Measurements from ENCODE around the gene GID8. TPM values are rescaled to one million over a fixed set of nuclear protein-coding genes. Genes with fewer than 3 reads are reported as not detected.

The GID8 gene
- total and polyA plus RNA-seq, 11 donors, result 6.2 to 22.2 (median 15.9) TPM

DNA sequence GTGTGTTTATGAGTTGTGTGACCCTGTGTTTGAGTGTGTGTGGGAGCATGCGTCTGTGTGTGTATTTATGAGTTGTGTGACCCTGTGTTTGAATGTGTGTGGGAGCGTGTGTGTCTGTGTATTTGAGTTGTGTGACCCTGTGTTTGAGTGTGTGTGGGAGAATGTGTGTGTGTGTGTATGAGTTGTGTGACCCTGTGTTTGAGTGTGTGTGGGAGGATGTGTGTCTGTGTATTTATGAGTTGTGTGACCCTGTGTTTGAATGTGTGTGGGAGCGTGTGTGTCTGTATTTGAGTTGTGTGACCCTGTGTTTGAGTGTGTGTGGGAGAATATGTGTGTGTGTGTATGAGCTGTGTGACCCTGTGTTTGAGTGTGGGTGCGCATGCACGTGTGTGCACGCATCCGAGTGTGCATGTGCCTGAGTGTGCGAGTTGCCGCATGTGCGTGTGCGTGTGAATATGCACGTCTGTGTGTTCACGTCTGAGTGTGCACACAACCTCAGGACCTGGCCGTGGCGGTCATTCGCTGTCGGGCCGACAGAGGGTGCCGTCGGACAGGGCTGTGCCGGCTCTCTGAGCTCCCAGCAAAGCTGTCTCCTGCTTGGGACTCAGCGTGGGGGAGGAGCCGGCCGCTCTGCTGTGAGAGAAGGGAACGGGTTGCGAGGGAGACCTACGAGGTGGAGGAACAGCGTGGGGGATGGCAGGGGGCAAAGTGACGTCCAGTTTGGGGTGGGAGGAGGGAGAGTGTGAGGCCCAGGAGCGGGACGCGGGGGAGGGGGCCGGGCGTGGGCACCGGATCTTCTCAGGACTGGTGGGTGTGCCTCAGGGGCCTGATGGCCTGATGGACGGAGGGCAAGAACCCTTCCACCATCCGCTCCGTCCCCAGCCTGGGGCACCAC lies 34.2 kb downstream of the GID8 start:
- Histone ChIP-seq H3K4me1 (peaks cover 0 to 12% (median 6%) of the 10 kb centered on the region in 12 donors), H3K4me3 (peak overlapping the region in 9 of 12 donors; percentile 23 to 45 (median 33)), H3K27me3 (peaks cover 25 to 63% (median 37%) of the 10 kb centered on the region in 9 donors), H3K27ac (no peak overlapping the region), H3K36me3 (no peaks in the 10 kb centered on the region), H3K9me3 (no peaks in the 10 kb centered on the region)
- intact Hi-C loops (cut with DNase I), result loop anchor here in 8 of 10 donors (1.0 to 2.0 kb wide), 3 partner anchors 36 to 37 kb away; no protein-coding TSS in a partner anchor
- DNase-seq (peak; percentile 82 to 92 (median 88)), ATAC-seq (peak; percentile 85 to 97 (median 94))
- TF ChIP-seq CTCF (IDR thresholded peaks at IDR 0.05) (peak; percentile 75 to 91 (median 86)), POLR2A (IDR thresholded peaks at IDR 0.05) (no peak)
- WGBS, 4 donors, result 4 to 7% (median 5%) methylated on average over 33 to 38 of the region's 38 CpGs

DNA sequence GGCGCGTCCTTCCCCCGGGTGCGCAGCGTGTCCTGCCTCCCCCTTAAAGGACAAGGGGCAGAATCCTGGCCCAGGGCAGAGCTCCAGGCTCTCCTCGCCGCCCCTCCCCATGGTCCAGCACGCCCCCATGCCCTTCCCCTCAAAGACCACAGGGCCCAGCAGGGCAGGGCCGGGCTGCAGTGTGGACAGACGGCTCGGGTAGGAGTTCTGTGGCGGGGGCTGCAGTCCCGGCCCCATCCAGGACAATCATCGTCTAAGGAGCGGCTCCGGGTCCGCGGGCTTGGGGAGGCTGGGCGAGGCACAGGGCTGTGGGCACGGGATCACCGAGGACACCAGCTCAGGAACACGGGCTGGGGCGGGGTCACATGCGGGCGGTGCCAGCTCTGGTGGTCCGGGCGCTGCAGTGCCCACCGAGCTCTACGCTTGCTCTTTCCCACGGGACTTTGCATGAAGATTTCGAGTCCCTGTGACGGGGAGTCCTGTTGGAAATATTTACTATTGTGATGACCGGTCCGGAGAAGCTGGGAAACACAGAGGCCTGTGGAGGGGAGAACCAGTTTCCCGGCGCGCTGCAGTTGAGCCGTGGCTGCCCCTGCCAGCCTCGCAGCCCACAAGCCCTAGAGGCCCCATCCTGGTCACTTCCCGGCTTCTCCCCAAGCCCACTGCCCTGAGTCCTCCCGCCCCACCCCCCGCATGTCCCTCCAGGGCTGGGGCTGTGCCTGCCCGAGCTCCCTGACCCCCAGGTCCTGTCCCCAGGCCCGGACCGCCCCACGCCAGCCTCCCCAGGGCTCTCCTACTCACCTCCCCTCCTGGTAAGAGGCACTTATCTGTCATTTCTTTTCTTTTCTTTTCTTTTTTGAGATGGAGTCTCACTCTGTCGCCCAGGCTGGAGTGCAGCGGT lies 35.1 kb downstream of the GID8 start:
- Histone ChIP-seq H3K4me3 (peak overlapping the region in 9 of 12 donors; percentile 23 to 45 (median 33)), H3K27ac (no peak overlapping the region), H3K36me3 (no peaks in the 10 kb centered on the region), H3K9me3 (no peaks in the 10 kb centered on the region), H3K27me3 (peaks cover 29 to 71% (median 46%) of the 10 kb centered on the region in 9 donors), H3K4me1 (peaks cover 0 to 12% (median 6%) of the 10 kb centered on the region in 12 donors)
- peak in 2 of 4 donors; percentile 8 to 10 for ATAC-seq
- TF ChIP-seq CTCF (IDR thresholded peaks at IDR 0.05), result no peak
- TF ChIP-seq POLR2A (IDR thresholded peaks at IDR 0.05), result no peak
- no peak for DNase-seq
- intact Hi-C loops (cut with DNase I), result loop anchor here in 8 of 10 donors (1.0 to 2.0 kb wide), 3 partner anchors 35 to 36 kb away; no protein-coding TSS in a partner anchor
- 15 to 23% (median 19%) methylated on average over 27 to 48 of the region's 48 CpGs for whole genome bisulfite sequencing, 4 donors

DNA sequence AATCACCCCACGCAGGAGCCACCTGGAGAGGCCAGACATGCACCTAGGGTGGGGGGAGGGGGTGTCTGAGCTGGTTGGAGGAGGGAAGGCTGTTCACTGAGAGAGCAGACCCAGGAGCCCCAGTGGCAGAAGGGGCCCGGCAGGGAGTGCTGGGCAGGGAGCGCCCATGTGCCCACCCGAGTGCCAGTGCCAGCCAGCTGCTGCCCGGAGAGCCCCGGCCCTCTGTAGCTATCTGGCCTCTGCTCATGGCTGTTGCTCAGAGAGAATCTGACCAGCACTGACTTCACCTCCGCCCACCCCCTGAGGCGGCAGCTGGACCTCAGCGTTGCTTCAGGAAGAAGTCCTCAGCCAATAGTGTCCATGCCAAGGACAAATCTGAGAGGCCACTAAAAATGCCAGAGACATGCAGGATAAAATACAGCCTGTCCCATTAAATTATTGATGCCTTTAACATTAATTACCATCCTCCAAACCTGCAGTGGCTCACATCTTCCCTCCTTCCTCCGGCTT lies 37.4 kb downstream of the GID8 start:
- 64 to 68% (median 66%) methylated on average over 10 of the region's 10 CpGs for WGBS, 4 donors
- H3K4me1 ChIP-seq, result peaks cover 0 to 12% (median 5%) of the 10 kb centered on the region in 12 donors
- no peaks in the 10 kb centered on the region for H3K36me3 ChIP-seq
- ATAC-seq, result no peak
- H3K9me3 ChIP-seq, result no peaks in the 10 kb centered on the region
- no peak for DNase-seq
- H3K4me3 ChIP-seq, result no peak overlapping the region
- H3K27ac ChIP-seq, result no peak overlapping the region
- no peak for TF ChIP-seq POLR2A (IDR thresholded peaks at IDR 0.05)
- no peak for TF ChIP-seq CTCF (IDR thresholded peaks at IDR 0.05)
- peaks cover 38 to 88% (median 63%) of the 10 kb centered on the region in 9 donors for H3K27me3 ChIP-seq
- intact Hi-C loops (cut with DNase I), result no loop called here
